ENCODE data around the gene PLA2G6.

DNA sequence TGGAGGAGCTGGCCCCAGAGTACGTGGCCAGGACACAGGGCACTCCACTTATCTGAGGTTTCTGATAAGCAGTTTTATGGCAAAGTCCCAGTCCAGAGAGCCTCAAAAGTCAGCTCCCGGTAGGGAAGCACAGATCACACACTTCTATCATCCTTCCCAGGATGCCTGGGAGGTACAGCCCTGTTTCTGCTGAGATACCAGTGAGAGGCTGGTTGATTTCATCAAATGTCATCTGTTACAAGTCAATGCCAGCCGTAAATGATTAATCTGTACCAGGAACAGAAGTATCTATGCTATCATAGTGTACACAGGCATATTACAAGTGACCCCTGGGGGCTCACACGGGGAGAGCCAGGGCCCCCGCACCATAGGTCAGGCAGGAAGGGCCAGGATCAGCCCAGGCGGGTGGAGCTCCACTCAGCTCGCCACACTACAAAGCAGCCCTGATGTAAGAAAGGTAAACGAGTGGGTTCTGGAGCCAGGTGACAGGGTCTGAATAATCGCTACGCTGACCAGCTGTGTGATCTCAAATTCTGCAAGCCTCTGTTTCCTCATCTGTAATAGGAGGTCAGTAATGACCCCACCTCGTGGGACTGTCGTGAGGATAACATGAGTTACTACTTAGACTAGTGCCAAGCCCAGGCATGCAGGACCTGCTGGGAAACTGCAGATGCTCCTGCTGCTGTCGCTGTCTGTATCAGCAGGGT is 17.6 kb downstream of the PLA2G6 start:
- TF ChIP-seq, protein P1, sequence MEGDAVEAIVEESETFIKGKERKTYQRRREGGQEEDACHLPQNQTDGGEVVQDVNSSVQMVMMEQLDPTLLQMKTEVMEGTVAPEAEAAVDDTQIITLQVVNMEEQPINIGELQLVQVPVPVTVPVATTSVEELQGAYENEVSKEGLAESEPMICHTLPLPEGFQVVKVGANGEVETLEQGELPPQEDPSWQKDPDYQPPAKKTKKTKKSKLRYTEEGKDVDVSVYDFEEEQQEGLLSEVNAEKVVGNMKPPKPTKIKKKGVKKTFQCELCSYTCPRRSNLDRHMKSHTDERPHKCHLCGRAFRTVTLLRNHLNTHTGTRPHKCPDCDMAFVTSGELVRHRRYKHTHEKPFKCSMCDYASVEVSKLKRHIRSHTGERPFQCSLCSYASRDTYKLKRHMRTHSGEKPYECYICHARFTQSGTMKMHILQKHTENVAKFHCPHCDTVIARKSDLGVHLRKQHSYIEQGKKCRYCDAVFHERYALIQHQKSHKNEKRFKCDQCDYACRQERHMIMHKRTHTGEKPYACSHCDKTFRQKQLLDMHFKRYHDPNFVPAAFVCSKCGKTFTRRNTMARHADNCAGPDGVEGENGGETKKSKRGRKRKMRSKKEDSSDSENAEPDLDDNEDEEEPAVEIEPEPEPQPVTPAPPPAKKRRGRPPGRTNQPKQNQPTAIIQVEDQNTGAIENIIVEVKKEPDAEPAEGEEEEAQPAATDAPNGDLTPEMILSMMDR (IDR thresholded peaks at IDR 0.05), result no peak
- TF ChIP-seq POLR2AphosphoS5 (IDR thresholded peaks at IDR 0.05) (no peak), POLR2A (IDR thresholded peaks at IDR 0.05) (no peak)

Data from breast epithelium (tissue), 3 donors.